Small intestine (tissue), 7 donors: ENCODE measurements around the gene RNF39. TPM values are rescaled to one million over a fixed set of nuclear protein-coding genes. Genes with fewer than 3 reads are reported as not detected.

ENCODE experiments used
- DNase-seq, 2 donors: peaks; one replicate each; pipeline versions ENCODE4 v3.0.0 to v3.0.0-alpha.2; 2013
- FAIRE-seq: peaks from 2 replicates; lab custom pipeline; 2012; peaks lifted over from hg19 to GRCh38; lab: Jason Lieb, UNC
- H3K27ac ChIP-seq, 3 donors: one replicate each; pipeline ENCODE4 v1.5.1; 2013; ENCODE audit warnings: low read length in 2 of 3, mild to moderate bottlenecking in 2 of 3, control low read depth in 1 of 3, inconsistent platforms in 1 of 3, low read depth in 1 of 3, moderate library complexity in 1 of 3
- H3K27me3 ChIP-seq, 3 donors: one replicate each; pipeline ENCODE4 v1.6.1; 2013; ENCODE audit warnings: low read length in 3 of 3, inconsistent platforms in 1 of 3; ENCODE audit not compliant: control insufficient read depth in 3 of 3, insufficient read depth in 3 of 3
- H3K36me3 ChIP-seq, 3 donors: one replicate each; pipeline ENCODE4 v1.6.1; 2013; ENCODE audit warnings: low read length in 3 of 3, inconsistent platforms in 1 of 3, low read depth in 1 of 3, mild to moderate bottlenecking in 1 of 3, moderate library complexity in 1 of 3; ENCODE audit not compliant: control insufficient read depth in 3 of 3, insufficient read depth in 2 of 3
- H3K4me1 ChIP-seq, 3 donors: one replicate each; pipeline ENCODE4 v1.6.1; 2013; ENCODE audit warnings: low read length in 2 of 3, inconsistent platforms in 1 of 3, low read depth in 1 of 3, mild to moderate bottlenecking in 1 of 3, moderate library complexity in 1 of 3; ENCODE audit not compliant: control insufficient read depth in 3 of 3, insufficient read depth in 2 of 3
- H3K4me3 ChIP-seq, 3 donors: one replicate each; pipeline ENCODE4 v1.5.1; 2013; ENCODE audit warnings: low read length in 3 of 3, control low read depth in 1 of 3, inconsistent platforms in 1 of 3, low read depth in 1 of 3, mild to moderate bottlenecking in 1 of 3, moderate library complexity in 1 of 3
- H3K9me3 ChIP-seq, 2 donors: one replicate each; pipeline ENCODE4 v1.6.1; 2013; ENCODE audit warnings: low read depth in 1 of 2, low read length in 1 of 2; ENCODE audit not compliant: control insufficient read depth in 2 of 2, insufficient read depth in 1 of 2
- WGBS, 3 donors: extraction: QIAGEN DNeasy Blood & Tissue Kit; methylation state at CpG; one replicate each; pipeline ENCODE4 v1.1.7; 2013; 5-methylcytosine and 5-hydroxymethylcytosine counted together
- polyA plus RNA-seq, 4 donors: library from polyadenylated mRNA; stranded (reverse) in 3 of 4; unstranded in 1 of 4; fragments of 200-250 nt in 3 of 4; fragments of 120-200 nt in 1 of 4; gene quantifications; one replicate each; pipeline versions ENCODE4 v1.2.1 to v1.2.3, GENCODE V29; 2013
- donor health status: healthy with polysubstance abuse.
- donor health status: control.
- donor health status: control.
- donor health status: Bipolar disorder and iron deficiency.
- donor health status: healthy.

The RNF39 gene
- polyA plus RNA-seq, 4 donors = 0.18 to 0.78 (median 0.25) TPM

DNA sequence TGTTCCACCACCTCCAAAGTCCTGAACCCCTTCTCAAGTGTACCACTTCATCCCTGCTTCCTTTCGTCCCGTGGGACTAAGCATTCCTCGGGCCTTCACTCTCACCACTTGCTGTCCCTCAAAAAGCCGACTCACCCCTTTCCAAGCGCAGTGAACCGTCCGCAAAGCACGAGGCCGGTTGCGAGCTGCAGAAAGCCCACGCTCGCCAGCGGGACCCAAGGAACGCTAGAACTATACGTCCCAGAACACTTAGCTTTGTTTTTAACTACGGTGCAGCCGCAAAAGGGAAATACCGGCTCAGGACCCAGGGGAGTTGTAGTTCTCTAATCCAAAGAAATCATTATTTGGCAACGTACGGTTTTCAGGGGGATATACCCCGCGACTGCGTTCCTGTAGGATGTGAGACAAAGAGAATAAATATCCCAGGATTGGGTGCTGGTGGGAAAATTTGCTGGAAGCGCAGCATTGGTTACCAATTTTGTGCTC, 14.9 kb downstream of the RNF39 start:
- no peaks in the 10 kb centered on the region for H3K27me3 ChIP-seq
- peak overlapping the region; percentile 55 to 97 (median 93) for H3K27ac ChIP-seq
- H3K4me1 ChIP-seq = peaks cover 2 to 21% (median 8%) of the 10 kb centered on the region in 3 donors
- H3K9me3 ChIP-seq = no peaks in the 10 kb centered on the region
- FAIRE-seq = no peak
- peak in 1 of 2 donors; percentile 63 for DNase-seq
- WGBS, 3 donors = 0 to 1% (median 0%) methylated on average over 24 of the region's 24 CpGs
- H3K4me3 ChIP-seq = peak overlapping the region; percentile 62 to 85 (median 75)
- H3K36me3 ChIP-seq = peaks cover 0 to 3% (median 0%) of the 10 kb centered on the region in 3 donors

DNA sequence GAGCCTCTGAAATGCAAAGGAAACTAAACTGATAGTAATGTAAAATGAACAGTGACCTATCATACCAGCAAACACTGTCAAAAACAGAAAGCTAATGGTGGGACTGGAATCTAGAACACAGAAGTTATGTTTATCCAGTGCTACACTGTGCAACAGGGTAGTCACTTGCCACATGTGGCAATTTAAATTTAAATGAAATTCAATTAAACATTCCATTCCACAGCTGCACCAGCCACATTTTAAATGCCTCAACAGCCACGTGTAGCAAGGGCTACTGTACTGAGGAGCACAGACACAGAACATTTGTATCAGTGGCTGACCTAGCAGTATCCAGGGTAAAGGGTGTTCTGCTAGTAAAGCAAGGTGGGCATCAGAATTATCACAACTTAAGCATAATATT, 20.1 kb downstream of the RNF39 start:
- no peak overlapping the region for H3K27ac ChIP-seq
- WGBS, 3 donors = 50 to 69% (median 60%) methylated on average over 1 of the region's 1 CpG
- FAIRE-seq (no peak), DNase-seq (no peak)
- H3K4me1 ChIP-seq = peaks cover 2 to 4% (median 3%) of the 10 kb centered on the region in 3 donors
- no peak overlapping the region for H3K4me3 ChIP-seq
- H3K27me3 ChIP-seq = no peaks in the 10 kb centered on the region
- no peaks in the 10 kb centered on the region for H3K9me3 ChIP-seq
- peaks cover 0 to 3% (median 2%) of the 10 kb centered on the region in 3 donors for H3K36me3 ChIP-seq

DNA sequence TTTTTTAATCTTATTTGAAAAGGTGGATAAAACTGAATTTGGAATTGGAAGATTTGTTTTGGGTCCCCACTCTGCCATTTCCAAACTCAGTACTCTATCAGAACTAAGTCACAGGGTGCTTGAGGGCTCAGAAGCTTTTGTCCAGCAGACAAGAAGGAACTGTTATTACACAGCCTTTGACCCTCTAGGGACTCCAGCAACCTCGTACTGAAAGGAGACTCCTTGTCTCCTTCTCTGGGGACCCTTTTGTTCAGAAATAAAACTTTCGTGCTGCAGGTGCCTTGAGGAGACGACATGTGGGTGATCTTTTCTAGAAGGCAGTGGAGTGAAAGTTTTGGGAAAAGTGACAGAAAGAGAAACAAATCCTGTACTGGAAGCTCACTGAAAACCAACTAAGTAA, 21.9 kb downstream of the RNF39 start:
- DNase-seq (no peak), FAIRE-seq (no peak)
- WGBS, 3 donors = 83 to 93% (median 85%) methylated on average over 3 of the region's 3 CpGs

DNA sequence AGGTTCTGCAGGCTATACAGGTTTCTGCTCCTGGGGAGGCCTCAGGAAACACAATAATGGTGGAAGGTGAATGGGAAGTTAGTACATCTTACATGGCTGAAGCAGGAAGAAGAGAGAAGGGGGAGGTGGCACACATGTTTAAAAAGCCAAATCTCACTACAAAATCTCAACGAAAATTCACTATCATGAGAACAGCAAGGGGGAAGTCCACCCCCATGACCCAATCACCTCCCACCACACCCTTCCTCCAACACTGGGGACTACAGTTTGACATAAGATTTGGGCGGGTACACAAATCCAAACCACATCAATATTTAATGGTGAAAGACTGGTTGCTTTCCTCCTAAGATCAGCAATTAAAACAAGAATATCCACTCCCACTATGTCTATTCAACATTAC, 28.3 kb downstream of the RNF39 start:
- Histone ChIP-seq H3K4me1 (no peaks in the 10 kb centered on the region), H3K36me3 (peaks cover 0 to 2% (median 0%) of the 10 kb centered on the region in 3 donors), H3K4me3 (no peak overlapping the region), H3K27ac (no peak overlapping the region), H3K9me3 (no peaks in the 10 kb centered on the region), H3K27me3 (no peaks in the 10 kb centered on the region)
- DNase-seq (no peak), FAIRE-seq (no peak)
- 70 to 76% (median 74%) methylated on average over 2 of the region's 2 CpGs for WGBS, 3 donors

More for the DNA sequence above, 21.9 kb downstream of the RNF39 start:
- peaks cover 2 to 3% (median 2%) of the 10 kb centered on the region in 3 donors for H3K36me3 ChIP-seq
- H3K27ac ChIP-seq = no peak overlapping the region
- H3K4me1 ChIP-seq = no peaks in the 10 kb centered on the region
- H3K4me3 ChIP-seq = no peak overlapping the region
- H3K27me3 ChIP-seq = no peaks in the 10 kb centered on the region
- no peaks in the 10 kb centered on the region for H3K9me3 ChIP-seq

DNA sequence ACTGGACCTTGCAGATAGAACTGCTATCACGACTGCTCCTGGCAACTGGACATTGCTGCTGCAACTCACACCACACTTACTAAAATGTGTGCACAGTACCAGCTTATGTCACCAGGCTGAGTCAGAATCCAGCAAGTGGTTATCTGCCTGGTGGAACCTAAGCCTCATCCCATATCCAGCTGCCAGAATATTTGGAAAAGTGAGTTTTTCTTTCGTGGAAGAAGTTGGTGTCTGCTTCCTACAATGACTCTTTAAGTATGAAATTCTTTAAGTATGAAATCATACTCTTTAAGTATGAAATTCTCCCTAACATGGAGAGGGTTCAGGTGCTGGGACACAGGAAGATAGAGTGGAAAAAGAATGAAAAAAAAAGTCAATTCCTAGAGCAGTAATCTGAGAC, 30.9 kb downstream of the RNF39 start:
- 63 to 72% (median 67%) methylated on average over 2 of the region's 2 CpGs for whole genome bisulfite sequencing, 3 donors
- H3K27ac ChIP-seq = no peak overlapping the region
- FAIRE-seq = no peak

DNA sequence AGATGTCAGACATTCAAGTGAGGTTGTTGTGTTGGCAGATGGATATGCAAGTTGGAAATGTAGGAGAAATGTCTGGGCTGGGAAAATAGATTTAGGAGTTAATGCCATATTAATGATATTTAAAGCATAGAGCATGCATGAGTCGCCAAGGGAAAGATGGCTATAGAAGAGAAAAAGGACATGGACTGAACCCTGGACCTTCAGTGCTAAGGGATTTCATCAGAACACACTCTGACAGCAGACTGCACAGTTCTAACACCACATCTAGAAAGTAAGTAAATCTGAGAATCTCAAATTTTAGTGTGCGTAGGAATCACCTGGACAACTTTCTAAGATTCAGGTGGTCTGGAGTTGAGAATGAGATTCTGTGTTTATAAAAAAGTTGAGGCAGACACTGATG, 31.8 kb downstream of the RNF39 start:
- Histone ChIP-seq H3K4me1 (no peaks in the 10 kb centered on the region), H3K4me3 (no peak overlapping the region), H3K27me3 (no peaks in the 10 kb centered on the region), H3K9me3 (no peaks in the 10 kb centered on the region), H3K36me3 (no peaks in the 10 kb centered on the region), H3K27ac (no peak overlapping the region)
- no peak for DNase-seq
- WGBS, 3 donors = 92 to 97% (median 93%) methylated on average over 2 of the region's 2 CpGs
- FAIRE-seq = no peak

More for the DNA sequence above, 30.9 kb downstream of the RNF39 start:
- Histone ChIP-seq H3K4me1 (no peaks in the 10 kb centered on the region), H3K27me3 (no peaks in the 10 kb centered on the region), H3K4me3 (no peak overlapping the region), H3K36me3 (no peaks in the 10 kb centered on the region), H3K9me3 (no peaks in the 10 kb centered on the region)
- peak in 1 of 2 donors; percentile 1 for DNase-seq

DNA sequence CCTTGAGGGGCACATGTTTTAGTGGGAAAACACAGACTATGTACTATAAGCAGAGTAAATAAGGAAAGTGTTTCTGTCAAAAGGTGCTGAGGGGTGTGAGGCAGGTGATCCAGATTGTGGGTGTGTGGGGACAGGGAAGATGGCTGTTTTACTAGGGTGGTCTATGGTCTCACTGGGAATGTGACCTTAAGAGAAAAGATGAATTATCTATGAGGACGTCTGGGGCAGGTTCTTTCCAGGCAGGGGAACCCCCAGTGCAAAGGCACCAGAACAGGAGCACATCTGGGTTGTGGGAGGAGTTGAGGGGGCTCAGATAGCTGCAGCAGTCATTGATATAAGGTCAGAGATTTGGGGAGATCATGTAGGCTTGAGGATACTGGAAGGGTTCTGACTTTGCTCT, 32.7 kb downstream of the RNF39 start:
- DNase-seq = no peak
- H3K36me3 ChIP-seq = no peaks in the 10 kb centered on the region
- no peaks in the 10 kb centered on the region for H3K4me1 ChIP-seq
- WGBS, 3 donors = 33 to 64% (median 45%) methylated on average over 1 of the region's 1 CpG
- no peaks in the 10 kb centered on the region for H3K9me3 ChIP-seq
- no peaks in the 10 kb centered on the region for H3K27me3 ChIP-seq
- FAIRE-seq = no peak
- H3K4me3 ChIP-seq = no peak overlapping the region
- no peak overlapping the region for H3K27ac ChIP-seq

DNA sequence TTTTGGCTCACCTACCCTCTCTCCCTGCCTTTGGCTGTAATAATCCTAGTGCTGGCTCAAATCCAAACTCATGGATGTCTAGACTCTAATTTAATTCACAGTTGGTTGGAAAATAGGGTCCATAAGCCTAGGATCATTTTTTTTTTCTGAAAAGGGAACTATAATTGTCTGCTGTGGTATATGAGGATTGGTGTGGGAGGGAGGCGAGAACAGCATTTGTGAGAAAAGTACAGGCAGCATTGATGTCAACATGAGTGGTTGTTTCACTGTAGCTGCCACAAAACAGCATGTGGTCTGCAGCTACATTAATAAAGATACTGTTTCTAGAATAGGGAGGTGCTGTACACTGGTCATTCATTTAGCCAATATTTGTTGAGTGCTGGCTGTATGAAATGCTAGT, 33.1 kb downstream of the RNF39 start:
- Histone ChIP-seq H3K4me1 (no peaks in the 10 kb centered on the region), H3K36me3 (no peaks in the 10 kb centered on the region), H3K4me3 (no peak overlapping the region), H3K9me3 (no peaks in the 10 kb centered on the region), H3K27ac (no peak overlapping the region), H3K27me3 (no peaks in the 10 kb centered on the region)
- FAIRE-seq (no peak), DNase-seq (no peak)
- WGBS, 3 donors = 89 to 100% (median 97%) methylated on average over 1 of the region's 1 CpG

DNA sequence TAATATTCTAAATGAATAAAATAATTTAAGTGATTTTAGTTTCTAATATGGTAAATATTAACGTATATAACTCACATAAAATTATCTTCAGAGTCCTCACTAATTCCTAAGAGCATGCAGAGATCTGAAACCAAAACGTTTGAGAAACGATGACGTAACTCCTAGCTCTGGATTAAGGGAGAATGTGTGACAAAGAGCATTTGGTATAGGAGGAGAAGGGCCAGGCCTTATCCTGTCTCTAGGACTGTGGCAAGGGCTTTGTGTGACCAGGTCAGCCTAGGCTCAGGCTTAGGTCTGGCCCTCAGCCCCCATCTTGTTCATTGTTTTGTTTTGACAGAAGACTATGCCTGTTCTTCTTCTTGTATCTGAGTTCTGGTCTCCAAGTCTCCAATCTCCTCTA, 33.7 kb downstream of the RNF39 start:
- H3K4me3 ChIP-seq = no peak overlapping the region
- H3K4me1 ChIP-seq = no peaks in the 10 kb centered on the region
- FAIRE-seq (no peak), DNase-seq (no peak)
- no peaks in the 10 kb centered on the region for H3K9me3 ChIP-seq
- no peaks in the 10 kb centered on the region for H3K36me3 ChIP-seq
- WGBS, 3 donors = 69 to 76% (median 73%) methylated on average over 4 of the region's 4 CpGs
- no peak overlapping the region for H3K27ac ChIP-seq
- H3K27me3 ChIP-seq = no peaks in the 10 kb centered on the region
